ENCODE data around the gene COMMD7.

Gene COMMD7

DNA sequence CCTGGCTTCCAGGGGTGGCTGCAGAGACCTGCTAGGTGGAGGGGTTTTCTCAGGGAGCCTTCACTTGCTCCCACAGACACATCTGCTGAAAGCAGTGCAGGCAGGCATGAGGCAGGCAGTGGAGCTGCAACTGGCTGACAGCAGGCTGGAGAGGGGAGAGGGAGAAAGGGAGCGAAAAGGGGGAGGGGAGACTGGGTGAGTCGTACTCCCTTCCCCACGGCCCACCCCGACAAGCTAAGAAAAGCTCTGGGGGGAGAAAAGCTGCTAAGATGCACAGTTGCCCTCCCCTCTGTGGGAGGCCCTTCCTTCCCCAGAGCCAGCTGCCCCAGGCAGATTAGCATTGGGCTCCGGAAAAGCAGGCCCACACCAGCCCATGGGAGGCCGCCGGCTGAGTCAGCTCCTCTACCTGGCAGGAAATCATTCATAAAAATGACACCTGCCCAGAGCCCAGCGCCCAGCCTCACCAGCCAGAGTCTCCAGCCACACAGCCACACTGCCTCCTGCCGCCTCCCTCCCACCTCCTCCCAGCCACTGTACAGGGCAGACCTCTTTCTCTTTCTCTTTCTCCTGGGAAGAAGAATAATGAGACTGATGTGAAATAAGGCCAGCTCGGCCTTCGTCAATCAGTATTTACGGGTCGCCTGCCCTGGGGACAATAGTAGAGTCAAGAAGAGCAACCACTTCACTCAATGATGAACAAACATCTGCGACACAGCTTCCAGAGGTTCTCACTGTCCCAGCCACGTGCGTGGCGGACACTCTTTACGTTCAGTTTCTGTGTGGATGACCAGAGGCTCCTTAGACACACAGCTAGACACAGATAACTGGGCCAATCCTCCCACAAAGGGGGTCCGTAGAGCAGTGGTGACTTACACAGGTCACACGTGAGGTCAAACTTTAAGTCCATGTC is 61.8 kb downstream of the COMMD7 start:
- in situ Hi-C loops (cut with MboI; ENCODE audit: low sequenced_read_pairs): no loop called here

DNA sequence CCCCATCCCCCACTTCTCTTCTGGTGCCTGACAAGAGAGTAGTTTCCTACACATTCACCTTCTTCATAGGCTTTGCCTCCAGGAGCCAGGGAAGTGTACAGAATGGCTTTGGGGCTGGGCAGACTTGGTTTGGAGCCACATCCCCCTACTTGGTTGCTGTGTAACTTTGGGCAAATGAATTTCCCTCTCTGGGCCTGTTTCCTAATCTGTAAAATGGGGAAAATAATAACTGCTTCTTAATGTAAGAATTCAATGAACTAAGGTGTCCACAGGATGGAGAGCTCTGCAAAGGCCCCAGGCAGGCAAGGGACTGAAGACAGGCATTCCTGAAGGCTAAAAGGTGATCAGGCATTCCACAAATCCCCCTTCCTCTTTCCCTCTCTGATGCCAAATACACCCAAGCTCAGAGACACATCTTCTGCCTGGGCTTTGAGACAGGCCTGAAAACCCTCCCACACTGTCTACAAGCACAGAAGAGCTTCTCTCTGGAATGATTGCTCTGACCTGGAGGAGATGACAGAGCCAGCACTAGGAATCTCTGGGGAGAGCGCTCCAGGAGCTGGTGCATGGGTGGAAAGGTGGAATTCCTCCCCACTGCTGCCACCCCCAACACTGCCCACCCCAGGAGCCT is 62.6 kb downstream of the COMMD7 start:
- in situ Hi-C loops (cut with MboI; ENCODE audit: low sequenced_read_pairs): no loop called here

DNA sequence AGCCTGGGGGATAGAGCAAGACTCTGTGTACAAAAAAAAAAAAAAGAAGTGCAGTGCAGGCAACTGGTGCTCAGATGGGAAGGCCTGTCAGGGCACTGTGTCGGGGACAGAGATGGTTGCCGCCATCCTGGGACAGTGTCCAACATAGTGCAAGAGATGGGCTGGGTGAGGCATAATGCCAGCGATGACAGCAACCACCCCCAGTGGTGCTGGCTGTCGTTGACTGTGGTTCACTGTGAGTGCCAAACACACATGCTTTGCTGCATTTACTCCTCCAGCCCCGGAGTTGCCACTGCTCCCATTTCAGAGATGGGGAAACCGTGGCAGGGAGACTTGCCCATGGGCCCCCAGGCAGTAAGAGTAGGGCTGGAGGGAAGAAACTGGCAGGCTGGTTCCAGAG is 64.3 kb downstream of the COMMD7 start:
- in situ Hi-C loops (cut with MboI; ENCODE audit: low sequenced_read_pairs): no loop called here

DNA sequence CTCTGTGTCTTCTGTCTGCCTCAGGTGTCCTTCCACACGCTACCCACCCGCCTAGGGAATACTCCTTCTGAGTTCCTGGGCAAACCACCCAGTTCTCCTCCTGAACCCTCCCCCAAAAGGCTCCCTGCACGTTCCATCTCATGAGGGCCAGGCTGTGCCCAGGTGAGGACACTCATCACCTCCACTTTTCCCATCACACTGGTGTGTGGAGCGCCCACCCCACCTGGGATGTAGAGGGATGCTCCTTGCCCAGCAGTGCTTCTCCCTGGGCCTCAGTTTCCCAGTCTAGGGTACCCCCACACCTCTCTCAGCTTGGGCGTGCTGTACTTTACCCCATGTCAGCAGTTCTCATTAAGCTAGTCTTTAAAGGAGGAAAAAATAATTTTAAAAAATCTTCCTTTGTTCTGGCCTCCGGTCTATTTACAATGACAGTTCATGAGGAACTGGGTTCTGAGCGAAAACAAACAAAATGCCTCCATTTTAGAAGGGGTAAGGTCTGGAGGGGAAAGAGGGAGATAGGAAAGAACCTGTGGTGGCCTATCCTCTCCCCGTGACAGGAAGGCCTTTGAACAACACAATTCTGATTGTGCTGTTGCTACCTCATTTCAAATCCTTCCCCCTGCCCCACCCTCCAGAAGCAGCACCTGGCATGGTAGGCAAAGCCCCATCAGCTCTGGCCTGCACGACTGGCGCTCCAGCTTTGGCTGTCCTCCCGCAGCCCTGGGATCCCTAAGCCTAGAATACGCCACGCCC is 67.9 kb downstream of the COMMD7 start:
- in situ Hi-C loops (cut with MboI; ENCODE audit: low sequenced_read_pairs): no loop called here

DNA sequence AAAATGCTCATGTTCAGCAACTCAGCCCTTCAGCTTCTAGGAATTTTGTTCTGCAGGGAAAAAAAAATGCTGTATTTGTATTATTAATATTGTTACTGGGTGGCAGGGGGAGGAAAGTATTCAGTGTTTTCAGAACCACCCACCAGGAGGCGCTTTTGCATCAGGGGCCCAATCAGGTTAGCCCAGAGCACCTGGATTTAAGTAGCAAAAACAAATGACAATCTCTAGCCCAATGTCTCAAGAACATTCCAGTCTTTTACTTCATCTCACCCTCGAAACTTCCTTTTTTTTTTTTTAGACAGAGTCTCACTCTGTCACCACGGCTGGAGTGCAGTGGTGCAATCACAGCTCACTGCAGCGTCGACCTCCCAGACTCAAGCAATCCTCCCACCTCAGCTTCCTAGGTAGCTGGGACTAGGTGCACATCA is 68.9 kb downstream of the COMMD7 start:
- in situ Hi-C loops (cut with MboI; ENCODE audit: low sequenced_read_pairs): loop anchor here (5.0 to 25.0 kb wide), 2 partner anchors 103 to 837 kb away; partner anchors contain the start of gene FOXS1

DNA sequence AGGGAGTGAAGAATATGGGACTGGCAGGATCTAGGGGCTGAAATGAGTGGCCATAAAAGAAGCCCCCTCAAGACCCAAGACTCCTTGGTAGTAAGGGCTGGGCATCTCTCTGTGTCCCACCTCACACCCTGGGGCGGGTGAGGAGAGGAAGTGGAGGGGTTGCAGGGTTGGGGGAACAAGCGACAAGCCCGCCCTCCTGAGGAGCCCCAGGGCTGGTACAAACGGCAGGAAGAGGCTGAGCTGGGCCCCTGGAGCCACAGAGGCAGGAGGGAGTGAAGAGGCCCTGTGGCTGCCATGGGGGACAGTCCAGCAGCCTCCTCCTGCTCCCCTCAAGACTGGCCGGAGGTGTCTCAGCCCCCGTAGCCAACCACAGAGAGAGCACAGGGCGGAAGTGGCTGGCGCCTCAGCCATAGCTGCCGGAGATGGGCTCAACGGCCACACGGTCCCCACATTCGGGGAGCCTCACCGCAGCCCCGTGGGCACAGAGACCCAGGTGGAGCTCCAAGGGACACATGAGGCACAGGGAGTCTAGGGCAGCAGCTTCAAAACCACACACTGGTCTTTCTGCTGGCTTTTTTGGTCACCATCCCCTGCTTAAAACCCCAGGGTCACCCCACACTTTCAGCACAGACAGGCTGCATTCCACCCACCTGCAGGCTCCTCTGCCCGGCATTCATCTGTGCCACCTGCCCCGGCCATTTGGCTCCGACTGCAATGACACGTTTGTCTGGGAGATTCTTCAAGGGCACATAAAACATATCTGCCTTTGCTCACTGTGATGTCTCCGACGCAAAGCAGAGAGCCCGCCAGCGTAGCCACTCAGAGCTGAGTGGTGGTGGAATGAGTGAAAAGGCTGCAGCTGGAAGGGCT is 70.0 kb downstream of the COMMD7 start:
- in situ Hi-C loops (cut with MboI; ENCODE audit: low sequenced_read_pairs): loop anchor here (5.0 to 25.0 kb wide), 2 partner anchors 104 to 836 kb away; partner anchors contain the start of gene FOXS1

DNA sequence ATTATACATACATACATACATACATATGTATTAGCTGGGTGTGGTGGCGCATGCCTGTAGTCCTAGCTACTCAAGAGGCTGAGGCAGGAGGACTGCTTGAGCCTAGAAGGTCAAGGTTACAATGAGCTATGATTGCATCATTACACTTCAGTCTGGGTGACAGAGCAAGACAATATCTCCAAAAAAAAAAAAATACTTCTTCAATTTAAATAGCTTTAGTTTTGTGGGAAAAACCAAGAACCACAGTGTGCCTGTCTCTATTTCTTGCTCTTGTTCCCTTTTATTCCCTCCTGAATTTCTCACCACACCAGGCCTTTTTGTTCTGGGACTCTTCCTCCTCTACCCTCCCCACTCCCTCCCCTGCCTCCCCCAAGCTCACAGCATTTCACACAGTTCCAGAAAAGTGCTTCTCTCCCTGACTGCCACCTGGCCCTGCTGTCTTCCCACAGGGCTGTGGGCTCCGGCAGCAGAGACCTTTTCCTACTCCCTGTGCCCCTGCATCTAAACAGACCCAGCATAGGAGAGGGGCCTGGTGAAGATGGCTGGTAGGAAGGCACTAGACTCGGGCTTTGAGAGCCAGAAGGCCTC is 70.8 kb downstream of the COMMD7 start:
- in situ Hi-C loops (cut with MboI; ENCODE audit: low sequenced_read_pairs): loop anchor here (5.0 to 25.0 kb wide), 2 partner anchors 105 to 835 kb away; partner anchors contain the start of gene FOXS1

DNA sequence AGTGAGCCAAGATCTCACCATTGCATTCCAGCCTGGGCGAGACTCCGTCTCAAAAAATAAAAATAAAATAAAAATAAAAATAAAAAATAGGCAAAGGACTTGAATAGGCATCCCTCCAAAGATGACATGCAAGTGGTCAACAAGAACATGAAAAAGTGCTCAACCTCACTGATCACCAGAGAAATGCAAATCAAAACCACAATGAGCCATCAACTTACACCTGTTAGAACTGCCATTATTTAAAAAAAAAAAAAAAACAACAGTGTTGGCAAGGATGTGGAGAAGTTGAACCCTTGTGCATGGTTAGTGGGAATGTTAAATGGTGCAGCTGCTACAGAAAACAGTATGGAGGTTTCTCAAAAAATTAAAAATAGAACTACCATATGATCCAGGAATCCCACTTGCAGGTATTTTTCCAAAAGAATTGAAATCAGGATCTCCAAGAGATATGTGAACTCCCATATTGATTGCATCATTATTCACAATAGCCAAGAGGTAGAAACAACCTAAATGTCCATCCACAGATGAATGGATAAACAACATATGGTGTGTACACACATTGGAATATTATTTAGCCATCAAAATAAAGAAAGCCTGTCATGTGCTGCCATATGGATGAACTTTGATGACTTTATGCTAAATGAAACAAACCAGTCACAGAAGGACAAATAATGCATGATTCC is 72.4 kb downstream of the COMMD7 start:
- in situ Hi-C loops (cut with MboI; ENCODE audit: low sequenced_read_pairs): loop anchor here (5.0 to 25.0 kb wide), 2 partner anchors 106 to 834 kb away; partner anchors contain the start of gene FOXS1

DNA sequence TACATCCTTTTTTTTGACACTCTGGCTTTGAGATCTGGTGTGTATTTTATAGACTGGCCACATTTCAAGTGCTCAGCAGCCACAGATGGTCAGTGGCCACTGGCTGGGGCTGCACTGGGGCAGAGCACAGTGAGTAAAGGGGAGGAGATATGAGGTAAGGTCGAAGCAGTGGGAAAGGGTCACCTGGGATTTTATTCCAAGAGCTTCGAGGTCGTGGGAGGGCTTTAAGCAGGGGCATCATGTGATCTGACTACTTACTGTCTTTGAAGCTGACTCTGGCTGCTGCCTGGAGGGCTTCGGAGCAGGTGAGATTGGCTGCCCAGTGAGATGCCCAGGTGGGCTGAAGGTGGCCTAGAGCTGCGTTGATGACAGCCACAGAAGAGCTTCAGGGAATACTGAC is 76.2 kb downstream of the COMMD7 start:
- in situ Hi-C loops (cut with MboI; ENCODE audit: low sequenced_read_pairs): loop anchor here (25.0 kb wide), 1 partner anchor 830 kb away; the partner anchor contains the start of gene FOXS1

DNA sequence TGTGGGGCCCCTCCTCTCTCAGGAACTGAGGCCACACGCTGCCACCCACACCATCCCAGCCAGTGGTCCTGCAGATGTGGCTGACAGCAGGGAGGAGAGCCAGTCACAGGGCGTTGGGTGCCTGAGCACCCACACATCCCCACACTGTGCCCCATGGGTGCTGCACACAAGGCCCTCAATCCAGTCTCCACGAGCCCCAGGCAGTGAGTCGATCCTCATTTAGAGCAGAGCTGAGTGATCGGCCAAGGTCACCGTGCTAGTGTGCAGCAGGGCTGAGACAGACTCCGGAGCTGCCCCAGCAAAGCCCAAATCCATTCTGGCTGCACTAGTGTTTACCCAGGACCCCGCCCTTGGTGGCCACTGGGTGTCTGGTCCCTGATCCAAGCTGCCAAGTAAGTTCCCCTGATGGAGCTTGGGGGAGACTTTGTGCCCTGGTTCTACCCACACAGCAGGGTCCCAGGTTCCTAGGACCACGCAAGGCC is 78.5 kb downstream of the COMMD7 start:
- in situ Hi-C loops (cut with MboI; ENCODE audit: low sequenced_read_pairs): loop anchor here (25.0 kb wide), 1 partner anchor 827 kb away; the partner anchor contains the start of gene FOXS1

DNA sequence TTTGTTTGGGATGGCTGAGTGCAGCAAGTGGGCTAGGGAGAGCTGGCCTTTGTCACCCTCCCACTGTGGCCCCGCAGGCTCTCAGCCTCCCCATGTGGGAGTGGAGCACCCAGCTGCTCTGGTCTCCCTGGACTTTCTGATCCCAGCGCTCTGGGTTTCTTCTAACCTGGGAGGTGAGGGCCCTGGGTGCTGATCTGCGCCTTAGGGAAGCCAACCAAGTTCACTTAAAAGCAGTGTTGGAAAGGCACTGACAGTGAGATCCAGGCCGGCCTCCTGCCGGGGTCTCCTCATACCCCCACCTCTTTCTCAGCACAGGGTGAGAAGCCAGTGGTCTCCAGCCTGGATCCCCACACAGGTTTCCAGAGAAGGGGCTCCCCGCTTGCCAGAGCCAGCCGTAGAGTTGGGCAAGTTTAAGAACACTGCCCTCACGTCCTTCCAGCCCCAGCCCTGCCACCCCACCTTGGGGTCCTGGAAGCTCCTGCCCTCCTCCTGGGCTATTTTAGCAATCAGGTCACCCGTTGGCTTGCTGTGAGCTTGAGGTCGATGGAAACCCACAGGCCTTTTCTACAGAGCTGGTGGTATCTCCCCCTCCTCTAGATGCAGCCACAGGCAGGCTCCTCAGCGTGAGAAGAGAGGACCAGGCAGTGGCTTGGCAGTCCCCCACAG is 79.1 kb downstream of the COMMD7 start:
- in situ Hi-C loops (cut with MboI; ENCODE audit: low sequenced_read_pairs): loop anchor here (25.0 kb wide), 1 partner anchor 827 kb away; the partner anchor contains the start of gene FOXS1

DNA sequence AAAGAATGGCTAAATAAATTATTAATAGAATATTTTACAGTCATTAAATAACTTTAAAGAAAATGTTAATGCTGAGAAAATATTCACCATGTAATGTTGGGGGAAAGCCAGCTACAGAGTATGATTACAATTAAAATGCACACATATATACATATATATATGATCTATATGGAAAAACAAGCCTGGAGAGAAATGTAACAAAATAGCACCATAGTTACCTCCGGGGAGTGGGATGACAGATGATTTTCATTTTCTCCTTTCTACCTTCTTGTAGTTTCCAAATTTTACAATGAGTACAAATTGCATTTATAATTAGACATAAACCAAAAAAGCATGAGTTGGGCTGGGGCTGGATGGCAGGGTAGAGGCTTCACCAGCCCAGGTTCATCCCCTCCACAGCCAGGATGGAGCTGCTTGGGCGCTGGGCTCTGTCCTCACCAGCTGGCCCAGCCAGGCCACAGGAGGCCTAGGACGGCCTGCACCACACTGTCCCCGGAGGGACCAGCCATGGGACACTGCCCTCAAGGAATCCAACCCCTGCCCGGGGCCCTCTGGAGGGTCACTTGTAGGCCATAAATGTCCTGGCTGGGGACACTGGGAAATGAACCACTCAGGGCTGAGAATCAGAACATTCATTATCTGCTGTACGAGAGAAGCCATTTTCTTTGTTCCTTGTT is 79.8 kb downstream of the COMMD7 start:
- in situ Hi-C loops (cut with MboI; ENCODE audit: low sequenced_read_pairs): loop anchor here (25.0 kb wide), 1 partner anchor 826 kb away; the partner anchor contains the start of gene FOXS1

DNA sequence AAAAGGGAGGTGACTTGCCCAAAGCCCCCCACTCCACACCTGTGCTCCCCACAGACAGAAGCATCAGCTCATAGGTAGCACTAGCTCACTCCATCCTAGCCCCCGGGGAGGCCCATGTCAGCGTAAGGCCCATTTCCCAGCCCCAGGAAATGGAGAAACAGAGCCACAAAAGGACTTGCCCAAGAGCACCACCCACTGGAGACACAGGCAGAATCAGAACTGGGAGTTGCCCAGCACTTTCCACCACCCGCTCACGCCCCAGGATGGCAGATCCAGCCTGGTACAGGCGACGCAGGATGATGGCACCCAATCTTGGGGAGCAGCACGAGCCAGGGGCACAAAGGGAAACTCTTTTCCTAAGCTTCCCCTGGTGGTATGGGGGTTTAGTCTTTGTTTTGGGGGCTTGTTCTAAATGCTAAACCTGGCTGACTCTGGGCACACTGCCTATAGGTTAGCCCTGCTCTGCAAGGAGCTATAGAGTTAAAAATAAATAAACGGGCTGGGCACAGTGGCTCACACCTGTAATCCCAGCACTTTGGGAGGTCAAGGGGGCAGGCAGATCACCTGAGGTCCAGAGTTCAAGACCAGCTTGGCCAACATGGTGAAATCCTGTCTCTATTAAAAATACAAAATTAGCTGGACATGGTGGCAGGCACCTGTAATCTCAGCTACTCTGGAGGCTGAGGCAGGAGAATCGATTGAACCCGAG is 81.3 kb downstream of the COMMD7 start:
- in situ Hi-C loops (cut with MboI; ENCODE audit: low sequenced_read_pairs): loop anchor here (25.0 kb wide), 1 partner anchor 825 kb away; the partner anchor contains the start of gene FOXS1

DNA sequence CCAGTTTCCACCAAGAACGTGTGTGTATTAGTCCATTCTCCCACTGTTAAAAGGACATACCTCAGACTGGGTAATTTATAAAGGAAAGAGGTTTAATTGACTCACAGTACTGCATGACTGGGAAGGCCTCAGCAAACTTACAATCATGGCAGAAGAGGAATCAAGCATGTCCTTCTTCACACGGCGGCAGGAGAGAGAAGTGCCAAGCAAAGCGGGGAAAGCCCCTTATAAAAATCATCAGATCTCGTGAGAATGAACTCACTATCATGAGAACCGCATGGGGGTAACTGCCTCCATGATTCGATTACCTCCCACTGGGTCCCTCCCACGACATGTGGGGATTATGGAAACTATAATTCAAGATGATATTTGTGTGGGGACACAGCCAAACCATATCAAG is 82.6 kb downstream of the COMMD7 start:
- in situ Hi-C loops (cut with MboI; ENCODE audit: low sequenced_read_pairs): loop anchor here (25.0 kb wide), 1 partner anchor 823 kb away; the partner anchor contains the start of gene FOXS1

DNA sequence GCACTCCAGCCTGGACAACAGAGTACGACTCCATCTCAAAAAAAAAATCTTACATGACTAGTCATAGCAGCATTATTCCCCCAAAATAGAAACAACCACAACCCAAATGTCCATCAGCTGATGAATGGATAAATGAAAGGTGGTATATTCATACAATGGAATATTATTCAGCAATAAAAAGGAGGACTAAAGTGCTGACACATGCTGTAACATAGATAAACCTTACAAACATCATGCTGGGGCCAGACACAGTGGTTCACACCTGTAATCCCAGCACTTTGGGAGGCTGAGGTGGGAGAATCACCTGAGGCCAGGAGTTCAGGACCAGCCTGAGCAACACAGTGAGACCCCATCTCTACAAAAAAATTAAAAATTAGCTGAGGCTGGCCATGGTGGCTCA is 86.4 kb downstream of the COMMD7 start:
- in situ Hi-C loops (cut with MboI; ENCODE audit: low sequenced_read_pairs): loop anchor here (25.0 kb wide), 1 partner anchor 820 kb away; the partner anchor contains the start of gene FOXS1

DNA sequence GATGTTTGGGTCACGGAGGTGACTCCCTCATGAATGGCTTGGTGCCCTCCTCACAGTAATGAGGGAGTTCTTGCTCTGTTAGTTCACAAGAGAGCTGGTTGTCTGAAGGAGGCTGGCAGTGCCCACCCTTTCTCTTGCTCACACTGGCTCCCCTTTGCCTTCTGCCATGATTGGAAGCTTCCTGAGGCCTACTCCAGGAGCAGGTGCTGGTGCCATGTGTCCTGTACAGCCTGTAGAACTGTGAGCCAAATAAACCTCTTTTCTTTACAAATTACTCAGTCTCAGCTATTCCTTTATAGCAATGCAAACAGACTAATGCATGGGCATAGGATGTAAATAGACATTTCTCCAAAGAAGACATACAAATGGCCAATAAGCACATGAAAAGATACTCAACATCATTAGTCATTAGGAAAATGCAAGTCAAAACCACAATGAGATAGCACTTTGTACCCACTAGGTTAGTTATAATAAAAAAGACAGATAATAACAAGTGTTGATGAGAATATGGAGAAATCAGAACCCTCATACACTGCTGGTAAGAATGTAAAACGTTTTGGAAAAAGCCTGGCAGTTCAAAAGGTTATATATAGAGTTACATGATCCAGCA is 87.3 kb downstream of the COMMD7 start:
- in situ Hi-C loops (cut with MboI; ENCODE audit: low sequenced_read_pairs): loop anchor here (25.0 kb wide), 1 partner anchor 819 kb away; the partner anchor contains the start of gene FOXS1
